ENCODE measurements around the gene CDR2. TPM values are rescaled to one million over a fixed set of nuclear protein-coding genes. Genes with fewer than 3 reads are reported as not detected.
A peak's percentile ranks its signal among the peaks of the same experiment; 100 is the strongest.

Gene CDR2
- polyA plus RNA-seq = 27.3 to 37.1 TPM (median 31.3 TPM) in 3 replicates
- polyA plus RNA-seq (2011; ENCODE audit: low read depth) = 27.2 TPM
- polyA plus RNA-seq (2011; cell fraction: cytosol; rRNA removed) = 25.9 and 34.8 TPM in 2 replicates
- 36.7 and 37.3 TPM in 2 replicates for polyA plus RNA-seq (2011; cell fraction: nucleus; rRNA removed)
- 12.2 and 22.5 TPM in 2 replicates for polyA plus RNA-seq (2012; ENCODE audit: low replicate concordance)
- polyA minus RNA-seq = 14.5 to 31.2 TPM (median 20.7 TPM) in 3 replicates
- polyA minus RNA-seq (2011; cell fraction: cytosol; rRNA and poly(A)+ RNA removed) = 26.1 TPM
- 12.6 and 25.7 TPM in 2 replicates for polyA minus RNA-seq (2011; cell fraction: nucleus; rRNA and poly(A)+ RNA removed)

DNA sequence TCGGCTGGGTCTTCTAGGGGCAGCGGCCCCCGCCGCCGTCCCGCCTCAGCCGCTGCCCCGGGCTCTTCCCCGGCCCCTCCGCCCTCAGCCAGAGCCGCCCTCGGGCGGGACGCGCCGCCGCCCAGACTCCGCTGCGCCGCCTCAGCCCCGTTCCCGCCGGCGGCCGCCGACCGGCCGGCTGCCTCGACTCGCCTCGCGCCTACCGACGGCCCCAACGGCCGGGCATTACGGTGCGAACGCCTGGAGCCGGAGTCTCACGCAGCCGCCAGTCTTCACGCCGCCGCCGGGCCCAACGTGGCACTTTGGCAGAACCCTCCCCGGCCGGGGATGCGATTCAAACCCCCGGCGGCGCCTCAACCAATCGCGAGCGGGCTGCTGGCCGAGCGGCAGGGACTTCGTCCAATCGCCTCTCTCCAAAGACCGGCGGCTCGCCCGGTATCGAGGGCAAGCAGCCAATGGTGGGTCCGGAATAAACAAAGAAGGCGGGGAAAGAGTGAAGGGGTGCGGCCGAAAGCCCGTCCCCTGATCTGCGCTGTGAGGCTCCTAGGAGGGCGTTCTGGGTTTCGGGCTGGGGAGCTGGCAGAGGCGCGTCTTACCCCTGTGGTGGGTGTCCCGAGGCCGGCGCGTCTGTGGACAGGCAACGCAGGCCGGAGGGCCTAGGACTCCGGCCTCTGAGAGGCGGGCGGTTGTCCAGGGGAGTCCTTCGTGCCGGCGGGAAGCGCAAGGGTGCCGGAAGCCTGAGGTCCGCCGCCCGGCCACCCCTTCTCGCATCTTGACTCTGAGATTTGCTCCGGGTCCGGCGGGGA is at the start of gene CDR2:
Gene CDR2, minus strand, starts transcription at position 309 of the 806 bp plus-strand sequence. CDS start 310 bp downstream, outside the sequence.
- no peaks in the 10 kb centered on the region for H3K27me3 ChIP-seq (ENCODE audit: control insufficient read depth, extremely low read depth, insufficient read depth, low read length)
- FAIRE-seq (no peak), DNase-seq (ENCODE audit: low read depth, low spot score) (peak; percentile 69)
- peak within 1 kb of the TSS; percentile 61 to 97 (median 97) for H3K4me3 ChIP-seq (ENCODE audit: control insufficient read depth in 2 of 3, extremely low read depth in 1 of 3, insufficient read depth in 2 of 3, low read depth in 1 of 3, low read length in 3 of 3)
- peak within 1 kb of the TSS; percentile 100 for H3K4me2 ChIP-seq (ENCODE audit: control insufficient read depth, extremely low read depth, insufficient read depth, low read depth, low read length)
- peaks cover 7% of the 10 kb centered on the region for H4K20me1 ChIP-seq (ENCODE audit: control insufficient read depth, extremely low read depth, insufficient read depth, low read length)
- no peaks in the 10 kb centered on the region for H3K9me1 ChIP-seq (ENCODE audit: control insufficient read depth, extremely low read depth, insufficient read depth, low read length)
- TF ChIP-seq CTCF (optimal IDR thresholded peaks at IDR 0.05 in 1 of 3, IDR thresholded peaks at IDR 0.05 in 1 of 3, conservative IDR thresholded peaks at IDR 0.05 in 1 of 3; ENCODE audit: extremely low read depth in 1 of 3, insufficient read depth in 2 of 3, low read length in 3 of 3) = no peak
- TF ChIP-seq EZH2 (IDR thresholded peaks at IDR 0.05; ENCODE audit: low read length) = no peak
- H3K9me3 ChIP-seq (ENCODE audit: control insufficient read depth, low read depth, low read length) = no peaks in the 10 kb centered on the region
- peaks cover 48% of the 10 kb centered on the region for H3K79me2 ChIP-seq (ENCODE audit: control insufficient read depth, insufficient read depth, low read length)
- H3K27ac ChIP-seq (ENCODE audit: control insufficient read depth, insufficient read depth, low read length) = peak within 1 kb of the TSS; percentile 79
- dilution Hi-C loops (cut with MboI; ENCODE audit: extremely low pct_ligation_motif_present, low sequenced_read_pairs) = no loop called here
- peaks cover 40% of the 10 kb centered on the region for H3K4me1 ChIP-seq (ENCODE audit: control insufficient read depth, extremely low read depth, insufficient read depth, low read length)
- H3K36me3 ChIP-seq (ENCODE audit: control insufficient read depth in 2 of 2, extremely low read depth in 1 of 2, insufficient read depth in 2 of 2, low read length in 2 of 2) = peaks cover 0 to 8% of the 10 kb centered on the region in 2 experiments
- peak within 1 kb of the TSS; percentile 80 for H2AFZ ChIP-seq (ENCODE audit: control insufficient read depth, low read length)
- H3K9ac ChIP-seq (ENCODE audit: control insufficient read depth, extremely low read depth, insufficient read depth, low read length) = peak within 1 kb of the TSS; percentile 85

DNA sequence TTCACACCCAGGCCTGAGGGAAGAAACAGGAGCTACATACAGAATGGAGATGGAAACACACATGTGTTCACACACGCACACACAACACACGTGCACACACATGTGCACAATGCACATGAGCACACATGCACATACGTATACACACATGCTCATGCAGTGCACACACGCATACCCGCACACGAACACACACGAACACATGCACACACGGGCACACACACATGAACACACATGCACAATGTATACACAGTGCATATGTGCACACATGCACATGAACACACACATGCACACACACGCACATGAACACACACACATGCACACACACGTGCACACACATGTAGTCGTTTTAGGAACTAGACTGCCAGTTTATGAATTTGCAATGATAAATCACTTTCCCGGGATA is 49.3 kb upstream of the CDR2 start:
- peak; percentile 41 for FAIRE-seq
- dilution Hi-C loops (cut with MboI; ENCODE audit: extremely low pct_ligation_motif_present, low sequenced_read_pairs) = no loop called here
- no peak overlapping the region for H3K27ac ChIP-seq (ENCODE audit: control insufficient read depth, insufficient read depth, low read length)

More for the DNA sequence above, 49.3 kb upstream of the CDR2 start:
- TF ChIP-seq CTCF (optimal IDR thresholded peaks at IDR 0.05 in 1 of 3, IDR thresholded peaks at IDR 0.05 in 1 of 3, conservative IDR thresholded peaks at IDR 0.05 in 1 of 3; ENCODE audit: extremely low read depth in 1 of 3, insufficient read depth in 2 of 3, low read length in 3 of 3) = no peak
- TF ChIP-seq EZH2 (IDR thresholded peaks at IDR 0.05; ENCODE audit: low read length) = no peak
- no peak for DNase-seq (ENCODE audit: low read depth, low spot score)
- H2AFZ ChIP-seq (ENCODE audit: control insufficient read depth, low read length) = no peak overlapping the region
- H4K20me1 ChIP-seq (ENCODE audit: control insufficient read depth, extremely low read depth, insufficient read depth, low read length) = no peaks in the 10 kb centered on the region
- no peaks in the 10 kb centered on the region for H3K27me3 ChIP-seq (ENCODE audit: control insufficient read depth, extremely low read depth, insufficient read depth, low read length)
- no peak overlapping the region for H3K9ac ChIP-seq (ENCODE audit: control insufficient read depth, extremely low read depth, insufficient read depth, low read length)
- H3K4me2 ChIP-seq (ENCODE audit: control insufficient read depth, extremely low read depth, insufficient read depth, low read depth, low read length) = no peak overlapping the region
- peaks cover 17 to 25% of the 10 kb centered on the region in 2 experiments for H3K36me3 ChIP-seq (ENCODE audit: control insufficient read depth in 2 of 2, extremely low read depth in 1 of 2, insufficient read depth in 2 of 2, low read length in 2 of 2)
- no peaks in the 10 kb centered on the region for H3K9me3 ChIP-seq (ENCODE audit: control insufficient read depth, low read depth, low read length)
- peaks cover 2% of the 10 kb centered on the region for H3K9me1 ChIP-seq (ENCODE audit: control insufficient read depth, extremely low read depth, insufficient read depth, low read length)
- H3K79me2 ChIP-seq (ENCODE audit: control insufficient read depth, insufficient read depth, low read length) = no peaks in the 10 kb centered on the region
- H3K4me3 ChIP-seq (ENCODE audit: control insufficient read depth in 2 of 3, extremely low read depth in 1 of 3, insufficient read depth in 2 of 3, low read depth in 1 of 3, low read length in 3 of 3) = no peak overlapping the region
- H3K4me1 ChIP-seq (ENCODE audit: control insufficient read depth, extremely low read depth, insufficient read depth, low read length) = peaks cover 13% of the 10 kb centered on the region

Measured in keratinocyte (primary cell).